GM19455 (cell line): Measurements from ENCODE around the gene MYH14.
A peak's percentile ranks its signal among the peaks of the same experiment; 100 is the strongest.
"Not testable (repeated sequence)": the region's sequence is repeated elsewhere in the genome, so short reads cannot be mapped to it uniquely, and the experiment has no call there.

Experiments
- ATAC-seq: cut with Tn5 transposase; IDR thresholded peaks from one replicate; pipeline ENCODE4 v1.9.1; 2021; ENCODE audit not compliant: unreplicated experiment

The MYH14 gene

DNA sequence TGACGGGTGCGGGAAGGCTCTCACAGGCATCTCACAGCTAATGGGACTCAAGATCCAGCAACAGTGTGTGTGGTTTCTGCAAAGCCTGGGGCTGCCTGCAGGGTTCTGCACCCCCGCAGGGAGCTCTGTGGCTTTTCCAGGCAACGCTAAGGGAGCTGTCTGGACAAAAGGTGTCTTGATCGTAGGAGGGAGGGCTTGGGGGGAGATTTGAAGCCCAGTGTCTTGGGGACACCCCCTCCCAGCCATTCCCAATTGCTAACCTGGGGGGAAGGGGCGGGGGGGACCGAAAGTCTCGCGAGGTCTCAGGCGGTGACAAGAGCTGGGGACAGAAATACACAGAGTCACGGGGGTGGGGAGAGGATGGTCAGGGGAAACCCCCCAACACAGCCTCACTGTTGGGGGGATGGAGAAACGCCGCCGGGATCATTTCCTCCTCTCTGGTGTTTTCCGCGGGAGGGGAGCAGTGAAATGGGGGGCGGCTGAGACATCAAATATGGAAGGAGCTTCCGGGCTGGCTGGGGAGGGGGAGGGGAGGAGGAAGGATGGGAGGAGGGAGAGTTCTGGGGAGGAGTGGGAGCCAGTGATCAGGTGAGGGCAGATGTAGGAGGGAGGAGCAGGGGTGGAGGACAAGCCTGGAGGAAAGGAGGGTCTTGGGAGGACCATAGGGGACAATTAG lies 112.5 kb downstream of the MYH14 start:
- no peak for ATAC-seq

GRCh38 chr19:50317115-50317514 lies 113.7 kb downstream of the MYH14 start:
- no peak for ATAC-seq

GRCh38 chr19:50318438-50318837 lies 115.0 kb downstream of the MYH14 start:
- ATAC-seq: no peak

- no peak for ATAC-seq
Observed at GRCh38 chr19:50319156-50319555, 115.7 kb downstream of the MYH14 start.

- ATAC-seq: no peak
Observed at GRCh38 chr19:50320051-50320450, 116.6 kb downstream of the MYH14 start.

GRCh38 chr19:50320596-50320995 lies 117.2 kb downstream of the MYH14 start:
- no peak for ATAC-seq

DNA sequence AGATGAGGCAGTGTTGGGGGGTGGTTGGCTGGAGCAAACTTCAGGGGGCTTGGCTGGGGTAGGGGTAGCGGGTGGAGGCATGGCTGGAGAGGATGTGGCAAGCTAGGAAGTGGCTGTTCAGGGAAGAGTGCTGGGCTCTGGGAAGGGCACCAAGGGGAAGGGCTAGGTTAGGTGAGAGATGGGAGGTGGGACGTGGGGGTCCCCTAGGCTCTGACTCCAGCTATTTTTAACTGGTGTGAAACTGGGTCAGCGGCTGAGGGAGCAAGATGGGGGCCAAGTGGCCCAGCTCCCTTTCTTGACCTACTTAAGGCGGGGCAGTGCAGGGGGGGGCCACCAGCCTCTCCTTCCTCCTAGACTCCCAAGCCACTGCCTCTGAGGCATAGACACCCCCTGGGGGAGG lies 118.4 kb downstream of the MYH14 start:
- no peak for ATAC-seq

DNA sequence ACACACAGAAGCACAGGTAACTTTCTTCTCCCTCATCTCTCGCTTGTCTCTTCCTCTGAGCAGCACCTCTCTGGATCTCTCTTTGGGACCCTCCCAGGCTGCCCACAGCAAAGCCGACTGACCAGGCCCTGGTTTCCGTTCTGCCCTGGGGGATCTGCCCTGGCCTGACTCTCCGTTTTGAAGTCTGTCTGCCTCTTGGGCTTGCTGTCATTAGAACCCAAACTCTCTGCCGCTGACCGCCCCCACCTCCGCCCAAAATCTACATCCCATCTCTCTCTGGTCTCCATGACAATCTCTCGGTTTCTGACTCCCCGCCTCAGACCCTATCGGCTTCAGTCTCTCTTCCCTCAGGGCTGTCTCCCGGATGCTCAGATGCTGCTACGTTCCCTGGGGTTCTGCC lies 118.8 kb downstream of the MYH14 start:
- ATAC-seq: no peak

DNA sequence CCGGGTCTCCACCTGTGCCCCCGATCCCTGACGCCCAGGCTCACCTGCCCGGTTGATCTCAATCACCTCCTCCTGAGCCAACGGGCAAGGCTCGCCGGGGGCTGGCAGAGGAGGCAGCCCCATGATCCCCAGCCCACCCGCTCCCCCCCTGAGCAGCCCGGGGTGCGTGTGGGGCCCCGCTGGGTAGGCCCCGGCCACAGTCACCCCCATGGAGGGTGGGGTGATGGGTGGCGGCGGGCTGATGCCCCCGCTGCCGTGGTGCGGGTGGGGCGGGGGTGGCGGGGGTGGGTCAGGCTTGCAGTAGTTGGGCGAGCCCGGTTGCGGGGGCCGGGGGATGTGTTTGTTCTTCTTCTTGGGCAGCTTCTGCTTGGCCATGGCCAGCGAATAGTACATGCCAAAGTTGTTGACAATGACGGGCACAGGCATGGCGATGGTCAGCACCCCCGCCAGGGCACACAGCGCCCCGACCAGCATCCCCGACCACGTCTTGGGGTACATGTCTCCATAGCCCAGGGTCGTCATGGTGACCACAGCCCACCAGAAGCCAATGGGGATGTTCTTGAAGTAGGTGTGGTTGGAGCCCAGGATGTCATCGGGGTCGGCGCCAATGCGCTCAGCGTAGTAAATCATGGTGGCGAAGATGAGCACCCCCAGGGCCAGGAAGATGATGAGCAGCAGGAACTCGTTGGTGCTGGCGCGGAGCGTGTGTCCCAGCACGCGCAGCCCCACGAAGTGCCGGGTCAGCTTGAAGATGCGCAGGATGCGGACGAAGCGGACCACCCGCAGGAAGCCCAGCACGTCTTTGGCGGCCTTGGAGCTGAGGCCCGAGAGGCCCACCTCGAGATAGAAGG lies 119.7 kb downstream of the MYH14 start:
- no peak for ATAC-seq

DNA sequence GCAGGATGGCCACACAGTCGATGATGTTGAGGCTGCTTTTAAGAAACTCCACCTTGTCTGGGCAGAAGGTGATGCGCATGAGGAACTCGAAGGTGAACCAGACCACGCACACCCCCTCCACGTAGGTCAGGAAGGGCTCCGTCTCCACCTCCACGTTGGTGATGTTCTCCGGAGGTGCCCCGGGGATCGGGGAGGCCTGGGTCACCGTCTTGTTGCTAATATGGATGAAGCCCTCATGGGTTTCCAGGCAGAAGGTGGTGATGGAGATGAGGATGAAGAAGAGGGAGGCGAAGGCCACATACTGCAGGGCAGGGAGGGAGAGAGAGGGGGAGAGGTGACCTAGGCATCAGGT lies 120.3 kb downstream of the MYH14 start:
- ATAC-seq: no peak

- no peak for ATAC-seq
Observed at GRCh38 chr19:50324331-50324730, 120.9 kb downstream of the MYH14 start.

DNA sequence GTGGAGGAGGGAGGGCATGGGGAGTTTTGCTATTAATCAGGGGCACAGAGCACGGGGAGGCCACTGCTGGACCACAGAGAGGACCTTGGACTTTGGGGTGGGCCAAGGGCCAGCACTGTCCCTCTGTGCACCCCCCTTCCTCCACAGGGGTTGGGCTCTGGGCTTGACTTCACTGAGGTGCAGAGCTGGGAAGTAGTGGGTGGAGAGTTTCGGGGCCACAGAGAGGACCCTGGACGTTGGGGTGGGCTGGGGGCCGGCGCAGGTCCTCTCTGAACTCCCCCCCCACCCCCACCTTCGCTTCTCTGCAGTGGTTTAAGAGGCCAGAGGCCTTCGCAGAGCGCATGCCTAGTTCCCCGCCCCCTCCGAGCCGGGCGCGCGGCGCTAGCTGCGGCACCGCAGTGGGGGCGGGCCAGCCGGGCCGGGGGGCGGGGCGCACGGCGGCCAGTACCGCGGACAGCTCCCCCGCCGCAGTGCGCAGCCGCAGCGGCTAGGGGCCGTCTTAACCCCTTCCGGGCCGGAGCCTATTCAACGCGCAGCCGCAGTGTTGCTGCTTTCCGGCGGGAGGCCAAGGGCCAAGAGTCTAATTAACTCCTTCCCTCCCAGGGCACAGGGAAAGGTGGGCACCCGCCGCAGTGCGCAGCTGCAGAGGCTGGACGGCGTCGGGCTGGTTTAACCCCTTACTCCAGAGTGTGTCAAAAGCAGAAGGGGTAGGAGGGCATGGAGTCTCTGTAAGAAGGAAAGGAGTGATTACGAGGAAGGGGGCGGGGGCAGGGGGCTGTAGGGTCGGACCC lies 122.1 kb downstream of the MYH14 start:
- ATAC-seq: no peak

DNA sequence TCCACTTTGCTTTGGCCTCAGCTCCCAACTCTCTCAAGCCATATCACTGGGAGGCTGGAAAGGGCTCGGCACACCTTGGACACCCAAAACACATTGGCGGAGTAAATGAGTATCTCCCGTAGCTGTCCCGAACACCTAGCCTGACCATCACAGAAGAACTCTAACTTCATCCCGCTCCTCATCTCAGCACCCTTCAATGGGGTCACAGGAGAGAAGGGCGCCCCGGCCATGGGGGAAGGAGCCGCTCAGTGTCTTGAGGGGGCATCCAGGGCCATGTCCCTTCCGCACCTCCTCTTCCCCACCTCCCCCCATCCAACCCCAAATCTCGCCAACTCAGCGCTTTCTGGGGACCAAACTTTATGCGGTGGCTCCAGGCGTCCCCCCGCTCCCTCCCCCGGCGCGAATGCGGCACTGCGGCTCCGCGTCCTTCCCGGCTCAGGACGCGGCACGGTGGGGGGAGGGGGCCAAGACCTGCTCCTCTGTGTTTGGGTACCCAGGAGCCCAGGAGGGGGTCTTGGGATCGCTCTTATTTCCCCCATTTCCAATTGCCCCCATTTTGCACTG lies 122.8 kb downstream of the MYH14 start:
- ATAC-seq: no peak

DNA sequence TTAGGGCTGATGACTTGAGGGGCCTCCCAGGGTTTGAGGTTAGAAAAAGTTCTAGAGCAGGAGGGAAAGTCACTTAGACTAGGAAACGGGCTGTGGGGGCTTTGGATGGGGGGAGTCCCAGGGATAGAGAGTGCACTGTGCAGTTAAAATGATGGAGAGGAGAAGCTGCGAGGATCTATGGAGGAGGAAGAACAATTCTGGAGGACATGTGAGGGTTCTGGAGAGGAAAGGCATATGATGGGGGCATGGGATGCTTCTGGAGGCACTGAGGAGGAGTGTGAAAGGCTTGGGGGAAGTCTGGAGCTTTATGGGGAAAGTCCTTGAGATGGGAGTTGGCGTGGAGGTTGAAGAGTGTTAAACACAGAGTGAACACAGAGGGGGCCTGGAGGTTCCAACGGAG lies 123.6 kb downstream of the MYH14 start:
- no peak for ATAC-seq

GRCh38 chr19:50327461-50328223 lies 124.2 kb downstream of the MYH14 start:
- no peak for ATAC-seq

GRCh38 chr19:50328224-50328872 lies 124.9 kb downstream of the MYH14 start:
- no peak for ATAC-seq

DNA sequence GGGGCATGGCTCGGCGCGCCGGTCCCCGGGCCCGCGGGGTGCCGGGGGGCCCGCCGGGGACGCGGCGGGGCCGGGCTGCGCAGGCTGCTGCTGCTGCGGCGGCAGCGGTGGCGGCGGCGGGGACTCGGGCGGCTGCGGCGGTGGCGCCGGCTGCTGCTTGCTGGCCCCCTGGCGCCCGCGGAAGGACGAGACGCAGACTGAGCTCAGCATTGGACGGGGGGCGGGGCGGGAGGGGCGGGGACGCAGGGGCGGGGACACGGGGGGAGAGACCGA lies 125.4 kb downstream of the MYH14 start:
- ATAC-seq: peak; percentile 5

DNA sequence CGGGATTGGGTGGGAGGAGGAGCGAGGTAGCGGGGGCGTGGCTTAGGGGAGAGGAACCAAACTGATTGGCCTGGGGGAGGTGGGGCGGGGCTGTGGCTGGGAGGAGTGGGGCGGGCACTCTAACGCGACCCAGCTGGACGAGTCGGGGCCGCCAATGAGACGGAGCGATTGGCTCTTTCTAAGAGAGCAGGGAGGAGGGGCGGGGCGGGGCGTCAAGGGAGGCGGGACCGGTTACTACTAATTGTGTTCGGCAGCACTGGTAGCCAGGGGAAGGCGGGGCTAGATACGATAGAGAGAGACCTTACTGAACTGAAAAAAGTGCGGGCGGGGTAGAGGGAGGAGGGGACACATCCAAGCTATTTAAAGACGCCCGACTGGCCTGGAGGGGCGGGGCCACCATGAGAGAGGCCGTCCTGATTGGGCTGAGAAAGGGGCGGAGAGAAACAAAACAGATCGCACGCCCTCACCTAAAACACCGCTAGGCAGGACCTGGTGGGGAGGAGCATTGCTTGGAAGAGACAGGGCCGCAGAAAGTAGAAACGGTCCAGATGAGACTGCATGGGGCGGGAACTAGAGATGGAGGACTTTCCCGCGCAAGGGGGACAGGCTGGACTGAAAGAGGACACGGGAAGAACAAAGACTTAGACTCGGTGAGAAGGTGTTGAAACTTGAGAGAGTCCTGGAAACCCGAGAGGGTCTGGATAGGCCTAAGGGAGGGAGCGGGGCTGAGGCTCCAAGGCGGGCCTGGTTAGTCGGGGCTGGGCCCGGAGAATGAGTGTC lies 125.9 kb downstream of the MYH14 start, which contains the start of gene KCNC3:
Gene KCNC3, minus strand, starts transcription at position 232 of the 780 bp plus-strand sequence. CDS start 295 bp downstream, outside the sequence.
- peak; percentile 46 for ATAC-seq

- ATAC-seq: not testable (repeated sequence)
Observed at GRCh38 chr19:50329926-50330294, 126.5 kb downstream of the MYH14 start.
